GM23338 (cell line): ENCODE results near the gene CFAP57. TPM values are rescaled to one million over a fixed set of nuclear protein-coding genes. Genes with fewer than 3 reads are reported as not detected.

Source experiments
- ATAC-seq: fragments of 200-7000 bp; cut with Tn5 transposase; 3 replicates; pipeline ENCODE4 v1.9.1; 2020
- DNase-seq: peaks from one replicate; pipeline ENCODE4 v3.0.0-alpha.2; 2015; ENCODE audit warnings: low spot score
- H2AFZ ChIP-seq: fragments of 200-600 bp; sonication (generic); 2 replicates; pipeline ENCODE4 v1.8.0; 2016; ENCODE audit warnings: antibody characterized with exemption, mild to moderate bottlenecking, moderate library complexity
- H3F3A ChIP-seq: fragments of 200-600 bp; sonication (generic); replicated peaks from 2 replicates; pipeline ENCODE4 v1.8.0; 2017; ENCODE audit warnings: antibody characterized with exemption, mixed run types, low read depth
- H3K27ac ChIP-seq: fragments of 200-600 bp; sonication (generic); 2 replicates; pipeline ENCODE4 v1.6.1; 2016; ENCODE audit warnings: low read depth
- H3K27me3 ChIP-seq: fragments of 200-600 bp; sonication (generic); 2 replicates; pipeline ENCODE4 v1.8.0; 2016; ENCODE audit warnings: mild to moderate bottlenecking, mixed run types, moderate library complexity; ENCODE audit not compliant: insufficient read depth
- H3K36me3 ChIP-seq: fragments of 200-600 bp; sonication (generic); 2 replicates; pipeline ENCODE4 v1.8.0; 2016; ENCODE audit warnings: mild to moderate bottlenecking; ENCODE audit not compliant: insufficient read depth
- H3K4me1 ChIP-seq: fragments of 200-600 bp; sonication (generic); 2 replicates; pipeline ENCODE4 v1.8.0; 2016; ENCODE audit warnings: mild to moderate bottlenecking, moderate library complexity; ENCODE audit not compliant: insufficient read depth
- H3K4me2 ChIP-seq: fragments of 200-600 bp; sonication (generic); 2 replicates; pipeline ENCODE4 v1.7.1; 2017; ENCODE audit warnings: mixed run types
- H3K4me3 ChIP-seq: fragments of 200-600 bp; sonication (generic); 2 replicates; pipeline ENCODE4 v1.6.1; 2016; ENCODE audit warnings: mixed run types
- H3K79me2 ChIP-seq: fragments of 200-600 bp; sonication (generic); replicated peaks from 2 replicates; pipeline ENCODE4 v1.8.0; 2017; ENCODE audit warnings: mild to moderate bottlenecking; ENCODE audit not compliant: insufficient read depth
- H3K9me2 ChIP-seq: fragments of 200-600 bp; sonication (generic); 2 replicates; pipeline ENCODE4 v1.8.0; 2017; ENCODE audit not compliant: insufficient read depth
- H4K20me1 ChIP-seq: fragments of 200-600 bp; sonication (generic); replicated peaks from 2 replicates; pipeline ENCODE4 v1.8.0; 2017; ENCODE audit warnings: mild to moderate bottlenecking; ENCODE audit not compliant: insufficient read depth
- H3K27ac Mint-ChIP-seq: 2 replicates; pipeline ENCODE4 v1.8.0; 2020; ENCODE audit warnings: inconsistent platforms, mild to moderate bottlenecking, moderate library complexity, mixed read lengths
- H3K27me3 Mint-ChIP-seq: 3 replicates; pipeline ENCODE4 v1.8.0; 2022; ENCODE audit warnings: low read depth, mild to moderate bottlenecking, moderate library complexity, mixed read lengths, inconsistent platforms; ENCODE audit not compliant: insufficient read depth, poor library complexity
- H3K36me3 Mint-ChIP-seq: 3 replicates; pipeline ENCODE4 v1.8.0; 2021; ENCODE audit warnings: low read depth, mild to moderate bottlenecking, inconsistent platforms, moderate library complexity, mixed read lengths
- H3K4me1 Mint-ChIP-seq: 3 replicates; pipeline ENCODE4 v1.8.0; 2020; ENCODE audit warnings: mild to moderate bottlenecking, inconsistent platforms, mixed read lengths
- H3K4me3 Mint-ChIP-seq: 3 replicates; pipeline ENCODE4 v1.8.0; 2021; ENCODE audit warnings: moderate library complexity, mild to moderate bottlenecking, inconsistent platforms, mixed read lengths
- H3K9me3 Mint-ChIP-seq: 3 replicates; pipeline ENCODE4 v1.8.0; 2020; ENCODE audit warnings: moderate library complexity, mild to moderate bottlenecking, inconsistent platforms, mixed read lengths
- CREB1 ChIP-seq: fragments of 250-450 bp; sonication (Bioruptor Pico); IDR thresholded peaks from 2 replicates; pipeline ENCODE4 v1.5.0; 2020; ENCODE audit warnings: low read depth, mild to moderate bottlenecking, moderate library complexity
- EZH2phosphoT487 ChIP-seq: fragments of 200-600 bp; sonication (generic); IDR thresholded peaks from one replicate; pipeline ENCODE4 v1.8.1; 2018; ENCODE audit warnings: antibody characterized with exemption; ENCODE audit not compliant: unreplicated experiment
- JUNB ChIP-seq: IDR thresholded peaks from one replicate; pipeline ENCODE4 v1.6.1; 2016; ENCODE audit warnings: antibody characterized with exemption; ENCODE audit not compliant: unreplicated experiment
- POLR2AphosphoS5 ChIP-seq: IDR thresholded peaks from 2 replicates; pipeline ENCODE4 v1.6.1; 2016; ENCODE audit warnings: antibody characterized with exemption, low read depth
- STAT1 ChIP-seq: IDR thresholded peaks from one replicate; pipeline ENCODE4 v1.6.1; 2016; ENCODE audit warnings: antibody characterized with exemption; ENCODE audit not compliant: unreplicated experiment
- ZNF114 ChIP-seq: fragments of 250-450 bp; sonication (Bioruptor Pico); IDR thresholded peaks from 2 replicates; pipeline ENCODE4 v1.5.0; 2020; ENCODE audit warnings: mild to moderate bottlenecking, moderate library complexity
- ZNF462 ChIP-seq: fragments of 250-450 bp; sonication (Bioruptor Pico); IDR thresholded peaks from 2 replicates; pipeline ENCODE4 v1.5.0; 2020; ENCODE audit warnings: mild to moderate bottlenecking, moderate library complexity
- polyA plus RNA-seq: library from polyadenylated mRNA; unstranded; fragments of >200 nt; fragmentation: Nextera tagmentation; extraction: Ambion mirVana; gene quantifications from 2 replicates; pipeline ENCODE4 v1.2.1, GENCODE V29; 2016
- total RNA-seq: library from RNA; depleted of rRNA; stranded (reverse); fragments of >200 nt; shearing (Covaris generic); gene quantifications from 2 replicates; pipeline ENCODE4 v1.2.3, GENCODE V29; 2014

The CFAP57 gene
- total and polyA plus RNA-seq, 2 experiments from 2014 or later = 0.37 to 0.38 TPM

GRCh38 chr1:43253173-43253572 is 81.0 kb downstream of the CFAP57 start (continued):
- TF ChIP-seq ZNF462 (CRISPR knock-in tag) (no peak), EZH2phosphoT487 (no peak), POLR2AphosphoS5 (no peak), STAT1 (no peak), JUNB (no peak)

GRCh38 chr1:43253876-43254275 is 81.7 kb downstream of the CFAP57 start:
- no peaks in the 10 kb centered on the region; the same call in 1 of the 2 replicates for H3K36me3 ChIP-seq
- no peaks in the 10 kb centered on the region for H3K27me3 ChIP-seq
- peaks cover 4% of the 10 kb centered on the region; the same call in 1 of the 2 replicates for H3K9me2 ChIP-seq
- no peak overlapping the region for H2AFZ ChIP-seq
- Mint-ChIP-seq H3K4me3 (no peak overlapping the region), H3K36me3 (peaks cover 32% of the 10 kb centered on the region), H3K9me3 (peaks cover 65% of the 10 kb centered on the region), H3K4me1 (no peaks in the 10 kb centered on the region), H3K27ac (no peak overlapping the region), H3K27me3 (no peaks in the 10 kb centered on the region)
- H3K4me2 ChIP-seq = no peak overlapping the region
- no peaks in the 10 kb centered on the region for H3K79me2 ChIP-seq
- H4K20me1 ChIP-seq = no peaks in the 10 kb centered on the region
- H3F3A ChIP-seq = no peaks in the 10 kb centered on the region
- no peak overlapping the region for H3K4me3 ChIP-seq
- no peak for TF ChIP-seq ZNF114
- TF ChIP-seq CREB1 = no peak
- H3K27ac ChIP-seq = no peak overlapping the region
- ATAC-seq (no peak), DNase-seq (no peak)
- H3K4me1 ChIP-seq = no peaks in the 10 kb centered on the region
